Ishikawa (cell line): ENCODE measurements around the gene OPCML.

Experiments
- CEBPB ChIP-seq: IDR thresholded peaks from 2 replicates; pipeline ENCODE4 v1.6.1; 2012
- EGR1 ChIP-seq: IDR thresholded peaks from 2 replicates; pipeline ENCODE4 v1.6.1; 2012
- EP300 ChIP-seq: IDR thresholded peaks from 2 replicates; pipeline ENCODE4 v1.6.1; 2012; ENCODE audit warnings: borderline replicate concordance
- FOXM1 ChIP-seq: IDR thresholded peaks from 2 replicates; pipeline ENCODE4 v1.6.1; 2012; ENCODE audit warnings: low read depth, borderline replicate concordance
- YY1 ChIP-seq: IDR thresholded peaks from 2 replicates; pipeline ENCODE4 v1.6.1; 2012; ENCODE audit warnings: low read depth

GRCh38 chr11:132809070-132809469, 723.2 kb downstream of the OPCML start:
- TF ChIP-seq YY1 = no peak
- TF ChIP-seq EGR1 = no peak
- no peak for TF ChIP-seq EP300
- TF ChIP-seq FOXM1 = no peak
- TF ChIP-seq CEBPB = no peak
